ENCODE data around the gene TTC33. TPM values are rescaled to one million over a fixed set of nuclear protein-coding genes. Genes with fewer than 3 reads are reported as not detected.
"Not testable (repeated sequence)": the region's sequence is repeated elsewhere in the genome, so short reads cannot be mapped to it uniquely, and the experiment has no call there.

TTC33 gene
- total RNA-seq, 1 donor from 2014 or later, result 52.5 TPM

DNA sequence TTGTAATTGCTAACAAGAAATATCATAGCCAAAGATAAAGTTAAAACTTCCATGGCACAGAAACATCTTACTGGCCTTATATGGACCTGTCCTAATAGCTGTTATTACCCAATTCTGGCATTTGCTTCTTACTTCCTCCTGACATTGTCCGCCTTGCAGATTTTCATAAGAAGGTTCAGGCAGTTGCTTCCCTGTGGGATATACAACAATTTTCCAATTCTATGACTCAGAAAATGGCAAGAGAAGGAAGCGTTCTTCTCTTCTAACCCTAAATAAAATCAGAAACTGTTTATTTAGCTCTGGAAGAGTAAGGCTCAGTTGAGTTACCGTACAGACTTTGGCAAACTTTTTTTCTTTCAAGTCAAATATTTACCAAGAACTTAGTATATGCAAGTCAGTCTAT, 40.7 kb upstream of the TTC33 start:
- peak overlapping the region; percentile 79 for H3K4me3 Mint-ChIP-seq
- Histone ChIP-seq H3K9ac (no peak overlapping the region), H4K20me1 (ENCODE audit: low read depth) (peaks cover 41% of the 10 kb centered on the region)

DNA sequence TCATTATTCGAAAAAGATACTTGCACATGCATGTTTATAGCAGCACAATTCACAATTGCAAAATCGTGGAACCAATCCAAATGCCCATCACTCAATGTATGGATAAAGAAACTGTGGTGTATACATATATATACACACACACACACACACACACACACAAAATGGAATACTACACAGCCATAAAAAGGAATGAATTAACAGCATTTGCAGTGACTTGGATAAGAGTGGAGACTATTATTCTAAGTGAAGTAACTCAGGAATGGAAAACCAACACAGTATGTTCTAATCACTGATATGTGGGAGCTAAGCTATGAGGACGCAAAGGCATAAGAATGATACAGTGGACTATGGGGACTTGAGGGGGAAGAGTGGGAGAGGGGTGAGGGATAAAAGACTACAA, 39.1 kb upstream of the TTC33 start:
- H3K4me2 ChIP-seq; H3K27ac ChIP-seq; H2AFZ ChIP-seq (replicated peaks); DNase-seq (ENCODE audit: low spot score); H3K27me3 Mint-ChIP-seq (ENCODE audit: insufficient read depth, low read depth); H3K9me3 ChIP-seq (ENCODE audit: low read depth); H3K4me3 Mint-ChIP-seq; H3K4me3 ChIP-seq; H3K9ac ChIP-seq; H3K27me3 ChIP-seq; H3K36me3 ChIP-seq; H3K27ac Mint-ChIP-seq: not testable (repeated sequence)
- Mint-ChIP-seq H3K36me3 (peaks cover 29% of the 10 kb centered on the region), H3K4me1 (peaks cover 17% of the 10 kb centered on the region), H3K9me3 (peaks cover 15% of the 10 kb centered on the region)
- Histone ChIP-seq H3K4me1 (peaks cover 13% of the 10 kb centered on the region), H3F3A (ENCODE audit: low read depth) (peaks cover 20% of the 10 kb centered on the region), H3K79me2 (ENCODE audit: low read depth) (peaks cover 77% of the 10 kb centered on the region), H4K20me1 (ENCODE audit: low read depth) (peaks cover 52% of the 10 kb centered on the region)

More for the DNA sequence above, 40.7 kb upstream of the TTC33 start:
- peaks cover 25% of the 10 kb centered on the region for H3K36me3 Mint-ChIP-seq
- TF ChIP-seq EZH2 (IDR thresholded peaks at IDR 0.05), result no peak
- no peak for TF ChIP-seq CTCF (IDR thresholded peaks at IDR 0.05)
- TF ChIP-seq EZH2phosphoT487 (IDR thresholded peaks at IDR 0.05), result no peak
- H3K27ac Mint-ChIP-seq, result no peak overlapping the region
- Histone ChIP-seq H3K36me3 (no peaks in the 10 kb centered on the region), H3K27ac (no peak overlapping the region), H3K4me2 (peak overlapping the region; percentile 89), H3K79me2 (ENCODE audit: low read depth) (peaks cover 61% of the 10 kb centered on the region), H3K4me3 (peak overlapping the region; percentile 81), H3K9me3 (ENCODE audit: low read depth) (no peaks in the 10 kb centered on the region), H3F3A (ENCODE audit: low read depth) (peaks cover 21% of the 10 kb centered on the region), H3K27me3 (peaks cover 11% of the 10 kb centered on the region), H2AFZ (replicated peaks) (no peak overlapping the region), H3K4me1 (peaks cover 13% of the 10 kb centered on the region)
- peaks cover 17% of the 10 kb centered on the region for H3K4me1 Mint-ChIP-seq
- no peak for DNase-seq (ENCODE audit: low spot score)
- peaks cover 12% of the 10 kb centered on the region for H3K9me3 Mint-ChIP-seq
- H3K27me3 Mint-ChIP-seq (ENCODE audit: insufficient read depth, low read depth), result peaks cover 5% of the 10 kb centered on the region

DNA sequence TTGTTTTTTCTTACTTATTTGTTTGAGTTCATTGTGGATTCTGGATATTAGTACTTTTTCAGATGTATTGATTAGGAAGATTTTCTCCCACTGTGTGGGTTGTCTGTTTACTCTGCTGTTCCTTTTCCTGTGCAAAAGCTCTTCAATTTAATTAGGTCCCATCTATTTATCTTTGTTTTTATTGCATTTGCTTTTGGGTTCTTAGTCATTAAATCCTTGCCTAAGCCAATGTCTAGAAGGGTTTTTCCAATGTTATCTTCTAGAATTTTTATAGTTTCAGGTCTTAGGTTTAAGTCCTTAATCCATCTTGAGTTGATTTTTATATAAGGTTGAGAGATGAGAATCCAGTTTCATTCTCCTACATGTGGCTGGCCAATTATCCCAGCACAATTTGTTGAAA, 38.6 kb upstream of the TTC33 start:
- H2AFZ ChIP-seq (replicated peaks); H3K27me3 ChIP-seq; H3K27me3 Mint-ChIP-seq (ENCODE audit: insufficient read depth, low read depth); H3K36me3 ChIP-seq; H3K4me2 ChIP-seq; H3K4me3 ChIP-seq; H3K27ac ChIP-seq; H3K4me3 Mint-ChIP-seq; H3K27ac Mint-ChIP-seq; DNase-seq (ENCODE audit: low spot score); H3K9ac ChIP-seq; H3K9me3 ChIP-seq (ENCODE audit: low read depth): not testable (repeated sequence)
- Histone ChIP-seq H3F3A (ENCODE audit: low read depth) (peaks cover 14% of the 10 kb centered on the region), H4K20me1 (ENCODE audit: low read depth) (peaks cover 53% of the 10 kb centered on the region), H3K4me1 (peaks cover 12% of the 10 kb centered on the region), H3K79me2 (ENCODE audit: low read depth) (peaks cover 83% of the 10 kb centered on the region)
- Mint-ChIP-seq H3K4me1 (peaks cover 14% of the 10 kb centered on the region), H3K36me3 (peaks cover 31% of the 10 kb centered on the region), H3K9me3 (peaks cover 18% of the 10 kb centered on the region)

GRCh38 chr5:40792691-40793090, 36.9 kb upstream of the TTC33 start:
- not testable (repeated sequence) for H3F3A ChIP-seq (ENCODE audit: low read depth); H3K4me1 ChIP-seq; H3K4me3 ChIP-seq; H3K36me3 ChIP-seq; H3K27me3 Mint-ChIP-seq (ENCODE audit: insufficient read depth, low read depth); H3K4me1 Mint-ChIP-seq; H3K27ac ChIP-seq; H2AFZ ChIP-seq (replicated peaks); H3K9me3 ChIP-seq (ENCODE audit: low read depth); DNase-seq (ENCODE audit: low spot score); H3K4me2 ChIP-seq; H3K4me3 Mint-ChIP-seq; H3K9ac ChIP-seq; H3K27ac Mint-ChIP-seq; H3K27me3 ChIP-seq
- Histone ChIP-seq H3K79me2 (ENCODE audit: low read depth) (peaks cover 99% of the 10 kb centered on the region), H4K20me1 (ENCODE audit: low read depth) (peaks cover 53% of the 10 kb centered on the region)
- Mint-ChIP-seq H3K9me3 (peaks cover 34% of the 10 kb centered on the region), H3K36me3 (peaks cover 47% of the 10 kb centered on the region)

- H3K4me1 ChIP-seq, result peaks cover 3% of the 10 kb centered on the region
- H3K27ac ChIP-seq, result no peak overlapping the region
- H3K27me3 Mint-ChIP-seq (ENCODE audit: insufficient read depth, low read depth), result no peaks in the 10 kb centered on the region
- peaks cover 51% of the 10 kb centered on the region for H3K36me3 Mint-ChIP-seq
- H3K36me3 ChIP-seq, result peaks cover 7% of the 10 kb centered on the region
- no peak overlapping the region for H3K4me3 ChIP-seq
- H3K9ac ChIP-seq, result no peak overlapping the region
- TF ChIP-seq CTCF (IDR thresholded peaks at IDR 0.05) (no peak), EZH2 (IDR thresholded peaks at IDR 0.05) (no peak), EZH2phosphoT487 (IDR thresholded peaks at IDR 0.05) (no peak)
- H4K20me1 ChIP-seq (ENCODE audit: low read depth), result peaks cover 49% of the 10 kb centered on the region
- no peak overlapping the region for H2AFZ ChIP-seq (replicated peaks)
- H3K9me3 Mint-ChIP-seq, result peaks cover 39% of the 10 kb centered on the region
- H3K4me2 ChIP-seq, result no peak overlapping the region
- H3K4me1 Mint-ChIP-seq, result peaks cover 6% of the 10 kb centered on the region
- DNase-seq (ENCODE audit: low spot score), result no peak
- no peak overlapping the region for H3K27ac Mint-ChIP-seq
- peaks cover 100% of the 10 kb centered on the region for H3K79me2 ChIP-seq (ENCODE audit: low read depth)
- H3F3A ChIP-seq (ENCODE audit: low read depth), result no peaks in the 10 kb centered on the region
- no peak overlapping the region for H3K4me3 Mint-ChIP-seq
- peaks cover 7% of the 10 kb centered on the region for H3K9me3 ChIP-seq (ENCODE audit: low read depth)
- no peaks in the 10 kb centered on the region for H3K27me3 ChIP-seq
Observed at GRCh38 chr5:40791715-40792139, 36.0 kb upstream of the TTC33 start.
